Hematopoietic multipotent progenitor cell treated with erythropoietin and hydrocortisone succinate and interleukin-3 and kit ligand, for 15 days (in vitro differentiated cells): Measurements from ENCODE around the gene FAM169A.
"Not testable (repeated sequence)": the region's sequence is repeated elsewhere in the genome, so short reads cannot be mapped to it uniquely, and the experiment has no call there.

Source experiments
- DNase-seq: peaks from one replicate; pipeline ENCODE4 v3.0.0-alpha.2; 2015; ENCODE audit warnings: low spot score

FAM169A gene, protein sequence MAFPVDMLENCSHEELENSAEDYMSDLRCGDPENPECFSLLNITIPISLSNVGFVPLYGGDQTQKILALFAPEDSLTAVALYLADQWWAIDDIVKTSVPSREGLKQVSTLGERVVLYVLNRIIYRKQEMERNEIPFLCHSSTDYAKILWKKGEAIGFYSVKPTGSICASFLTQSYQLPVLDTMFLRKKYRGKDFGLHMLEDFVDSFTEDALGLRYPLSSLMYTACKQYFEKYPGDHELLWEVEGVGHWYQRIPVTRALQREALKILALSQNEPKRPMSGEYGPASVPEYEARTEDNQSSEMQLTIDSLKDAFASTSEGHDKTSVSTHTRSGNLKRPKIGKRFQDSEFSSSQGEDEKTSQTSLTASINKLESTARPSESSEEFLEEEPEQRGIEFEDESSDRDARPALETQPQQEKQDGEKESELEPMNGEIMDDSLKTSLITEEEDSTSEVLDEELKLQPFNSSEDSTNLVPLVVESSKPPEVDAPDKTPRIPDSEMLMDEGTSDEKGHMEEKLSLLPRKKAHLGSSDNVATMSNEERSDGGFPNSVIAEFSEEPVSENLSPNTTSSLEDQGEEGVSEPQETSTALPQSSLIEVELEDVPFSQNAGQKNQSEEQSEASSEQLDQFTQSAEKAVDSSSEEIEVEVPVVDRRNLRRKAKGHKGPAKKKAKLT

DNA sequence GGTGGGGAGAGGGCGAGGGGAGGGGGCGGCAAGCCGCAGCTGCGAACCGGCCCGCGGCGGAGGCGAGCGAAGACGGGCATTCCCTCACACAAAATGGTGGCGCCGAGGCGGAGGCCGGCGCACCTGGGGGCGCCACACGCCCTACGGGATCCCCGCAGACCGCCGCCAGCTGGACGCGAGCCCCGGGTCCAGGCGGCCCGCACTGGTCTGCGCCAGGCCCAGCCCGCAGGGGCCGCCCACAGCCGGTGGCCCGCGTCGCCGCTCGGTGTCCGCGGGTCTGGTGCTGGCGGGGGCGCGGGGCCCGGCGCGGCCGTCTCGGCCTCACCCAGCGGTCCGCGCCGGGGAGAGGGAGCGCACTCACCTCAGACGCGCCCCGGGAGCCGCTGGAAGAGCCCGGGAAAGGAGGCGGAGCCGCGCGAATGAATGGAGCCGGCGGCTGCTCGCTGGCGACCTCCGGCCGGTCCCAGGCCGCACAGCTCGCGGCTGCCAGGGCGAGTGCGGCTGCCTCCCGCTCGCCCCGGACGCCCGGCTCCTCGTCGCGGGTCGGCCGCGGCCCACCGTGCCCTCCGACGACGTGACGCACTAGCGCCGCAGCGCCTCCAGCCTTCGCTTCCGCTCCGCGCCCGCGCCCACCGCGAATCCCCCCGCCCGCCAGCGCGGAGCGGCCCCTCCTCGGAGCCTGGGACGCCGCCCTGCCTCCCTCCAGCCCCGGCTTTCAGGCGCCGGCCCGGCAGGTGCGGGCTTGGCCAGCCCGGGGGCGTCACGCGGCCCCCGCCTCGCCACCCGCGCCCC lies at the start of gene FAM169A:
FAM169A (minus strand) TSS at position 584 of the 792 bp plus-strand sequence. CDS start 24,711 bp downstream, outside the sequence.
- DNase-seq = no peak

DNA sequence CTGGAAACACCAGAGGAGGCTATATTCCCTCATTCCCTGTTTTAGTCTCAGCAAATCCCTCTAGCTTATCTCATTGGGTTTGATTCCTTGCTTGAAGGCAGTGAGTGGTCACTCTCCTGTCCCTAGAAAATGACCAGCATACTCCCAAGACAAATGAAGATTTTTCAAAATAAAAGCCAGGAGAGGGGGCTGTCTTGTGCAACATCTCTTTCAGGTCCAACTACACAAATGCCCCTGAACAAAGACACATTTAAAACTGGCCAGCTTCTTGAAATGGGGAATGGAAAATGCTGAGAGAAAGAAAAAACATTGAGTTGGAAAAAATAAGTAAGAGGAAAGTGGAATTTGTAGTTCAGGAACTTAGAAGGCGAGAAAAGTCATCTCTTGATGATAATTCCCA lies 49.3 kb upstream of the FAM169A start:
- DNase-seq = no peak

DNA sequence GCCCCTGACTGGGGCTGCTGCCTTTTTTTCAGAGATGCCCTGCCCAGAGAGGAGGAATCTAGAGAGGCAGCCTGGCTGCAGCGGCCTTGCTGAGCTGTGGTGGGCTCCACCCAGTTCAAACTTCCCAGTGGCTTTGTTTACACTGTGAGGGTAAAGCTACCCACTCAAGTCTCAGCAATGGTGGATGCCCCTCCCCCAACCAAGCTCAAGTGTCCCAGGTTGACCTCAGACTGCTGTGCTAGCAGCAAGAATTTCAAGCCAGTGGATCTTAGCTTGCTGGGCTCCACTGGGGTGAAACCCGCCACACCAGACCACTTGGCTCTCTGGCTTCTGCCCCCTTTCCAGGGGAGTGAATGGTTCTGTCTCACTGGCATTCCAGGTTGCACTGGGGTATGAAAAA lies 45.2 kb upstream of the FAM169A start:
- not testable (repeated sequence) for DNase-seq

DNA sequence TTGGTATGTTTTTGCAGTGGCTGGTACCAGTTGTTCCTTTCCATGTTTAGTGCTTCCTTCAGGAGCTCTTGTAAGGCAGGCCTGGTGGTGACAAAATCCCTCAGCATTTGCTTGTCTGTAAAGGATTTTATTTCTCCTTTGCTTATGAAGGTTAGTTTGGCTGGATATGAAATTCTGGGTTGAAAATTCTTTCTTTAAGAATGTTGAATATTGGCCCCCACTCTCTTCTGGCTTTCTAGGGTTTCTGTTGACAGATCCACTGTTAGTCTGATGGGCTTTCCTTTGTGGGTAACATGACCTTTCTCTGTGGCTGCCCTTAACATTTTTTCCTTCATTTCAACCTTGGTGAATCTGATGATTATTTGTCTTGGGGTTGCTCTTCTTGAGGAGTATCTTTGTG lies 43.7 kb upstream of the FAM169A start:
- DNase-seq = not testable (repeated sequence)

DNA sequence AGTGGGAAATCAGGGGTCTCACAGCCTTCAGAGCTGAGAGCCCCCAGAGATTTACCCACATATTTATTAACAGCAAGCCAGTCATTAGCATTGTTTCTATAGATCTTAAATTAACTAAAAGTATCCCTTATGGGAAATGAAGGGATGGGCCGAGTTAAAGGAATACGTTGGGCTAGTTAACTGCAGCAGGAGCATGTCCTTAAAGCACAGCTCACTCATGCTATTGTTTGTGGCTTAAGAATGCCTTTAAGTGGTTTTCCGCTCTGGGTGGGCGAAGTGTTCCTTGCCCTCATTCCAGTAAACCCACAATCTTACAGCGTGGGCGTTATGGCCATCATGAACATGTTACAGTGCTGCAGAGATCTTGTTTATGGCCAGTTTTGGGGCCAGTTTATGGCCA lies 42.0 kb upstream of the FAM169A start:
- DNase-seq = not testable (repeated sequence)

DNA sequence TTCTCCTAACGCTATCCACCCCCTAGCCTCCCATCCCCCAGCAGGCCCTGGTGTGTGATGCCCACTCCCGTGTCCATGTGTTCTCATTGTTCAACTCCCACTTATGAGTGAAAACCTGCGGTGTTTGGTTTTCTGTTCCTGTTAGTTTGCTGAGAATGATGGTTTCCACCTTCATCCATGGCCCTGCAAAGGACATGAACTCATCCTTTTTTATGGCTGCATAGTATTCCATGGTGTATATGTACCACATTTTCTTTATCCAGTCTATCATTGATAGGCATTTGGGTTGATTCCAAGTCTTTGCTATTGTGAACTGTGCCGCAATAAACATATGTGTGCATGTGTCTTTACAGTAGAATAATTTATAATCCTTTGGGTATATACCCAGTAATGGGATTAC lies 38.5 kb upstream of the FAM169A start:
- not testable (repeated sequence) for DNase-seq

DNA sequence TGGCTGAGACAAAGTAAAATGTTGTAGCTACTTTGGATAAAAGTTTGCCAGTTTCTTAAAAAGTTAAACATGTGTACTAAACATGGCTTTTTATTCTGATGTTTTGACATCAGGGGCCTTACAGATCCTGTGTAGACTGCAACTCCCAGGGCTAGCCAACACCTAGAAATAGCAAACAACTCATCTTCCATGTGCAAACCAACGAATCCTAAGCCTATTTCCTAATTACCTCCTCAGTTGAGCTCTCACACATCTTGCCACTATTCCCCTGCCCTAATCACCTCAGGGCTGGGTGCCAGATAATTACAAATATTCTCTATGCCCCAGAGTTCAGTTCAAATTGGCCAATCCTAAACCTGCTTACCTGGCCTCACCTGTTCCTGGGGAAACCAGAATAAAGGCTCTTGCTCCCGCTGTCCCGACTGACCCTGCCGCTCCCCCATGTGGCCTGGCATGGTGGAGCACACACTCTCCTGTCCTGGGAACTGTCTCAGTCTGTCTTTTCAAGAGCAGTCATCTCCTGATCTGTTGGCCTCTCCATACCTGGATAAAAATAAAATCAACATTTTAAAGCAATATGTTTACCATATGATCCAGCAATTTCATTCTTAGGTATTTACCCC lies 37.1 kb upstream of the FAM169A start:
- no peak for DNase-seq

DNA sequence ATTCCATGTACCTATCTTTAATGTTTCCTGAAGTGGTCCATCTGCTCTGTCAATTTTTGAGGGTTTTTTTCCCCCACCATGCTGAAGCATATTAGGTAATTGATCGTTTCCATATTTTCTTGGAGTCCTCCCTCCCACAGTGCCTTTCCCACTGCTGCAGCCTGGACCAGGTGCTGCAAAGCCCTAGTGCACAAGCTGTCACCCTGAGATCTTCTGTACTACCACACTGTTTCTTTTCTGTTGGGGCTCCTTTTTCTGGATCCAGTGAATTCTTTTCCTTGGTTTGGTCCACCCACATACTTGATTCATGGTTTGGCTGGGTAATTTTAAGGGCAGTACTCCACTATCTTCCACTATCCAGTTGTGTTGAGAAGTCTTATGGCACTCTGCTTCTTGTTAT lies 30.9 kb upstream of the FAM169A start:
- DNase-seq = no peak

DNA sequence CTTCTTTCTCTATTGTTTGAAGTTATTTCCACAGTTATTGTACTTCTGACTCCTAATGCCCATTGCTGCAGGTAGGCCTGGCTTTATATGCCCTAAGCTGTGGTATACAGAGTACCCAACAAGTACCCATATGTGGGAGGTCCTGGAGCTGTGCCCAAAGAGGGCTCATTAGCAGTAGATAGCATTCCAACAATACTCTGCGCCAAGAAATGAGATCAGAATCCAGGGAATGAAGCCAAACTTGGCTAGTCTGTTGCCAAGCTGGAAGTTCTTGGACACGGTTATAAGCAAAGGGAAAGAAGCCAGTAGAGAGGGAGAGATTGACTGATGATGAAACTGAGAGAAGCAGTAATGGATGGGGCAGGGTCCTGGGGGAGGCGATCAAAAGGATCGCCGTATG lies 29.7 kb upstream of the FAM169A start:
- no peak for DNase-seq

DNA sequence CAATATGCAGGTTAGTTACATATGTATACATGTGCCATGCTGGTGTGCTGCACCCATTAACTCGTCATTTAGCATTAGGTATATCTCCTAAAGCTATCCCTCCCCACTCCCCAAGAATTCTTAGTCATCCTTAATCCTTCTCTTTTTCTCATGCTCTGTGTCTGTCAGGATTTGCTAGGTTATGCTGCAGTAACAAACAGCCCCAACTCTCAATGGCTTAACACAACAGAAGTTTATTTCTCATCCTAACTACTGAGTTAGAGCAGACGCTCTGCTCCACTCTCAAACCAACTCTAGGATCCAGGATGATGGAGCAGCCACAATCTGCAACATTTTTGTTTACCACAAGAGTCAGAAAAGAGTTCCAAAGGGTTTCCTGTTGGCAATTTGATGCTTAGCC lies 28.2 kb upstream of the FAM169A start:
- no peak for DNase-seq

DNA sequence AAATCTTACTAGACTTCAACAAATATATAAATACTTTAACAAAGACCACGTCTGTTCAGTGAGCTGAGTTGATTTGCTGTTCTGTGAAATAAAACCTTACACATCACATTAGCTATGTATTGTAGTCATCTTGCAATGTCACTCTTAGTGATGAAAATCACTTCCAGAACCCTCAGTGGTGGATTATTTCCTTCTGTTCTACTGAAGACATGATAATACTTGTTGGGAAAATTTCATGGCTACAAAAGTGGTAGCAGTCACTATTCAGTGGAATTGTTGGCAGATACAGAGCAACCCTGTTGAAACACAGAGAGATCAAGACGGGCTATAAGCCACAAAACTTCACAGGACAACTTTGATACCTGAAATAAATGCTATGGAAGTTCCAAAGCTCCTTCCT lies 26.7 kb upstream of the FAM169A start:
- DNase-seq = no peak

DNA sequence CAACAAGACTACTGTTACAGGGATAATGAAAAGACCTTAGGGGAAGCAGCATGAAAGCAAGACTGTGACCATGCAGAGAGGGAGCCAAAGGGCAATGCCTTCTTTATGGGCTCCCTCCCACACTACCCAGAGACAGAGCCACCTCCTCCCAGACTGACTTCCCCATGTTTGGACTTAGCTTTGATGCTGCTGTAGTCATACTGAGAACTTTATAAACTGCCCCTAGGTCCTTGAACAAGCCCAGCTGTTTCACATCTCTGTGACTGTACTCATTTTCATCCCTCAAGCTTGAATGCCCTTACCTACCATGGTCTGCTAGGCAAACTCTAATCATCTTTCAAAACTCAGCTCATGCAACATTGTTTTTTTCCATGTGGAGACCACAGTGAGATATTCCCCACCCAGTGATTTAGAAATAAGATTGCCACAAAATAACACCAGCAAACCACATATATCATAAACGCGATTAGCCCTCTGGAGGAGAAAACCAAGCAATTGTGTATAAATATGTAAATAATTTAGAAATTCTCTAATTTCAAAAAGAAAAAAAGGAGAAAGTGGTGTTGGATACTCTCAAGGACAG lies 23.4 kb upstream of the FAM169A start:
- no peak for DNase-seq

DNA sequence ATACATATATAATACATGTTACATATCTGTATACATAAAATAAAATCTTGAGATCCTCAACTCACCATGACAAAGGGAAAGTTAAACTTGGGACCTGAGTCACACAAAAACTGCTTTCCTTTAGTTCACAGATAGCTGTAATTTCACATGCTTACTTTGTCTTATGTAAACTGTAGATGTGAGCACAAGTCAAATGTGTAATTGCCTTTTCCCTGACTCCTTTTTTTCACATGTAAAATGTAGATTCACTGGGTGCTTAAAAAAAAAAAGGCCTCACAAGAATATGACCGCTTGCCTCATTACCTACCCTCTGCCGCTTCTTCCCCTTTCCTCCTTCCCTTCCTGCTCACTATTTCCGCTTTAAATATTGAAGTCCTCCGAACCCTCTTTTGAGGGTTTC lies 21.9 kb upstream of the FAM169A start:
- no peak for DNase-seq

DNA sequence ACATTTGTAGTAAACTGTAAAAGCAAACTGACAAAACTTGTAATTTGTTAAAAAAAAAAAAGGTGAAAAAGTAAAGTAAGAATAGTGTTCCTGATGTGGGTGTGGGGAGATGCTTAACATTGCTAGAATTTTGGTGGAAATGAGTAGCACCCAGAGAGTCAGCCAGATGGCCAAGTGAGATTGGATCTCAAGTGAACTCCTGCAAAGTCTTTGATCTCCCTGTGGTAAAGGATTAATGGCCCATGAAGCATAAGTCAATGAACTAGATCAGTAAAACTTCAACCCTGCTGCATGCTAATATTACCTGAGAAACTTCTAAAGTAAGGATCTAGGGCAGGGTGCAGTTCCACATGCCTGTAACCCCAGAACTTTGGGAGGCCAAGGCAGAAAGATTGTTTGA lies 19.0 kb upstream of the FAM169A start:
- no peak for DNase-seq

DNA sequence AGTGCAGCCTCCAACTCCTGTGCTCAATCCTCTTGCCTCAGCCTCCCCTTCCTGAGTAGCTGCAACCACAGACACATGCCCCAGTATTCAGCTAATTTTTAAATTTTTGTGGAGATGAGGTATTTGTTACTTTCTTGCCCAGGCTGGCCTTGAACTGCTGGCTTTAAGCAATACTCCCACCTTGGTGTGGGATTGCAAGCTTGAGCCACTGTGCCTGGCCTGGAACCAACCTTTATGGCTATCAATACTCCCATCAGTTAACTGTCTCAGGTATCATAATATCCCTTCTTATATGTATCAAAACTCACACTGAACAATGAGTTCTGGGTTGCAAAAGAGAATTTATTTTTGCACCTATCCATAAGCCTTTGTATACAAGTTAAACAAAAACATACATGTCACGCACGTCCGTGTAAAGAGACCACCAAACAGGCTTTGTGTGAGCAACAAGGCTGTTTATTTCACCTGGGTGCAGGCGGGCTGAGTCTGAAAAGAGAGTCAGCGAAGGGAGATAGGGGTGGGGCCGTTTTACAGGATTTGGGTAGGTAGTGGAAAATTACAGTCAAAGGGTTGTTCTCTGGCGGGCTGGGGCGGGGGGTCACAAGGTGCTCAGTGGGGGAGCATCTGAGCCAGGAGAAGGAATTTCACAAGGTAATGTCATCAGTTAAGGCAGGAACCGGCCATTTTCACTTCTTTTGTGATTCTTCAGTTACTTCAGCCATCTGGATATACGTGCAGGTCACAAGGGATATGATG lies 16.4 kb upstream of the FAM169A start:
- not testable (repeated sequence) for DNase-seq

DNA sequence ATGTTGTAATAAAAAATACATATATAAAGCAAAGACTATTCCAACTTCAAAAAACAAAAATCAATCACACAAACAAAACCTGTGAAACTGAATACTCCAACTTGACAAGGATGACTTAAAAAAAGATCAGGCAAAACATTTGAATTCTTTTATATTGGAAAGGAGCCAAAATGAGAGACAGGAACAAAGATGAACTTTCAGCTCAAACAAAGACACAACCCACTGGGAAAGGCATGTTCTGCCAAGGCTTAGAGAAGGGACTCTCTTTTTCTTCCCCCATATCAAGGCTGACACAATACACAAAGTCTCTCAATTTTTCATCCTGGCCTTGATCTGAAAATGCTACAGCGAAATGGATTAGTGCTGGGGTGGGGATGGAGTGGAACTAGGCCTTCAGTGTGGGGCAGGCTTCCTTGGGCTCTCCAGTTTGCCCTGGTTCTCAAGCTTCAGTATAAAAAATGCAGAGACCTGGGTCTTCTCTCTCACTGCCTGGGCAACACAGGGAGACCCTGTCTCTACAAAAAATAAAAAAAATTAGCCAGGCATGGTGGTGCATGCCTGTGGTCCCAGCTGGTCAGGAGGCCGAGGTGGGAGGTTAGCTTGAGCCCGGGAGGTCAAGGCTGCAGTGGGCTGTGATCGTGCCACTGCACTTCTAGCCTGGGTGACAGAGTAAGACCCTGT lies 11.6 kb upstream of the FAM169A start:
- DNase-seq = no peak

DNA sequence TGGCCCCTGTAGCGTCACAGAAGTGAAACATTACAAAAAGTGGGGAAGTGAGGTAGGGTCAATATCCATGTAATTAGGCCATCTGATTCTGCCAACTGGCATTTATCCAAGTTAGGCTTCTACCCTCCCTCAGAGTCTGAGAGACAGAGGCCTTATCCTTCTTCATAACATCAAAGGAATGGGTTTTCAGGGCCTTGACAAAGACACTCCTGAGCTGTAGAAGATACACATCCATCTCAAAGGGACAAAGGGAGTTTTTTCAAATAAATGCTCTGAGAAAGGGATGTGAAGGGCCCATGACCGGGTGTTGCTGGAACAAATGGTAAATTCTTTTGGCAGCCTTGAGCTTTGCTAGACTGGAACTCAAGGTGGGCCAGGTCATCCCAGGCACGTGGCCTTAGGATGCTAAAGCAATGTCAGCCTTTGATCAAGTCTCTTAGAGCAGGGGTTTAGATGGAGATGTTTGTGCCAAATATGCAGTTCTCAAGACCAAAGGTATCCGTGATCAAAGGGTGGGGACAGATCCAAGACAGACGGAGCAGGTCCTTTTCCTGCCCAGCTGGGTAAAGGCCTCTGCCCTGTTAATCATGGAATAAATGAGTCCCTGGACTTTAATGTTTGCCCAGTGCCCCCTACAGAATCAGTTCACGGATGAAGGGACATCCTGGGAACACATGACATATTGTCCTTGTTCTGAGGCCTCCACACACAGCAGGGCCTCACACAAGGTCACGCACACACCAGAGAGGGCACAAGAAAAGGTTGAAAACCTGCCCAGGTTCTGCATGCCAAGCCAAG lies 10.0 kb upstream of the FAM169A start:
- DNase-seq = no peak

DNA sequence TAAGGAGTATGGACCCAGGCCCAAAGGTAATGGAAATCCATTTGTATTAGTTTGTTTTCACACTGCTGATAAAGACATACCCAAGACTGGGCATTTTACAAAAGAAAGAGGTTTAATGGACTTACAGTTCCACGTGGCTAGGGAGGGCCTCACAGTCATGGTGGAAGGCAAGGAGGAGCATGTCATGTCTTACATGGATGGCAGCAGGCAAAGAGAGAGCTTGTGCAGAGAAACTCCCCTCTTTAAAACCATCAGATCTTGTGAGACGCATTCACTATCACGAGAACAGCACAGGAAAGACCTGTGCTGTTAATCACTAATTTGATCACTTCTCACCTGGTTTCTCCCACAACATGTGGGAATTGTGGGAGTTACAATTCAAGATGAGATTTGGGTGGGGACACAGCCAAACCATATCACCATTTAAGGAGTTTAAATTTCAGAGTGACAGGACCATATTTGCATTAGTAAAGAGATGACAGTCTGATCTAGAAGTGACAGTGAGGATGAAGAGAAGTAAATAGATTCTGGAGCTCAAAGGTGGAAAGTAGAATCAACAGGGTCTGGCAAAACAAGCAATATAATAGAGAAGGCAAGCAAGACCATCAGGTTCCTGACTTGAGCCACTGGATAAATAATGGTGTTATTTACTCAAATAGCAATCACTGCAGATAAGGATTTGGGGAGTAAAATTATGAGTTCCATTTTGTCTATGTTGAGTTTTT lies 7.5 kb upstream of the FAM169A start:
- DNase-seq = no peak
